SK-N-SH (cell line): Measurements from ENCODE around the gene SREBF2. TPM values are rescaled to one million over a fixed set of nuclear protein-coding genes. Genes with fewer than 3 reads are reported as not detected.

ENCODE experiments used
- CTCF ChIA-PET: fragments of 300-600, 350-600 bp; formaldehyde crosslinking; extraction: SDS; loops from one replicate; lab custom pipeline; 2021; lab: Yijun Ruan, JAX
- POLR2A ChIA-PET: fragments of 350-600 bp; sonication (Branson Sonifier 250); formaldehyde crosslinking; extraction: SDS; loops from one replicate; lab custom pipeline; 2020; ENCODE audit warnings: antibody characterized with exemption, inconsistent platforms; lab: Yijun Ruan, JAX
- DNase-seq: peaks from one replicate; pipeline ENCODE4 v3.0.0; 2012
- H2AFZ ChIP-seq: fragments of 200-600 bp; sonication (generic); 2 replicates; pipeline ENCODE4 v1.8.1; 2016; ENCODE audit warnings: antibody characterized with exemption, mild to moderate bottlenecking, low read depth
- H3F3A ChIP-seq: fragments of 200-600 bp; sonication (generic); replicated peaks from 2 replicates; pipeline ENCODE3; 2016; ENCODE audit warnings: antibody characterized with exemption, mild to moderate bottlenecking; ENCODE audit not compliant: insufficient read depth
- H3K27ac ChIP-seq, 2 experiments: fragments of 200-500 bp in 1 of 2; fragments of 200-600 bp in 1 of 2; sonication (Bioruptor generic) in 1 of 2; sonication (generic), shearing (Covaris generic) in 1 of 2; 2 replicates each; pipeline versions ENCODE4 v1.5.1 to v1.6.1; 2014 to 2016; ENCODE audit warnings: low read depth in 2 of 2, inconsistent platforms in 1 of 2, low read length in 1 of 2, mild to moderate bottlenecking in 1 of 2, mixed read lengths in 1 of 2
- H3K27me3 ChIP-seq: fragments of 200-600 bp; sonication (generic), shearing (Covaris generic); 2 replicates; pipeline ENCODE4 v1.6.1; 2016; ENCODE audit warnings: mixed run types; ENCODE audit not compliant: insufficient read depth
- H3K36me3 ChIP-seq, 2 experiments: fragments of 200-500 bp in 1 of 2; fragments of 200-600 bp in 1 of 2; sonication (Bioruptor generic) in 1 of 2; sonication (generic) in 1 of 2; replicated peaks in 1 of 2; 2 replicates each; pipeline versions ENCODE3 to v1.5.1; 2014 to 2016; ENCODE audit warnings: low read length in 1 of 2, mild to moderate bottlenecking in 1 of 2; ENCODE audit not compliant: insufficient read depth in 2 of 2, control insufficient read depth in 1 of 2
- H3K4me1 ChIP-seq, 2 experiments: fragments of 200-500 bp in 1 of 2; fragments of 200-600 bp in 1 of 2; sonication (Bioruptor generic) in 1 of 2; sonication (generic), shearing (Covaris generic) in 1 of 2; 2 replicates each; pipeline versions ENCODE4 v1.5.1 to v1.6.1; 2014 to 2016; ENCODE audit warnings: low read depth in 1 of 2, low read length in 1 of 2, mixed run types in 1 of 2; ENCODE audit not compliant: insufficient read depth in 2 of 2, control insufficient read depth in 1 of 2
- H3K4me2 ChIP-seq: fragments of 200-600 bp; sonication (generic), shearing (Covaris generic); 2 replicates; pipeline ENCODE4 v1.6.1; 2017; ENCODE audit warnings: mixed run types
- H3K4me3 ChIP-seq, 2 experiments: fragments of 200-500 bp in 1 of 2; fragments of 200-600 bp in 1 of 2; sonication (Bioruptor generic) in 1 of 2; sonication (generic), shearing (Covaris generic) in 1 of 2; 2 replicates each; pipeline versions ENCODE4 v1.5.1 to v1.8.1; 2014 to 2016; ENCODE audit warnings: low read depth in 2 of 2, inconsistent platforms in 1 of 2, low read length in 1 of 2, mild to moderate bottlenecking in 1 of 2, mixed read lengths in 1 of 2, moderate library complexity in 1 of 2
- H3K79me2 ChIP-seq: fragments of 200-600 bp; sonication (generic); 2 replicates; pipeline ENCODE4 v1.8.1; 2017; ENCODE audit warnings: mild to moderate bottlenecking; ENCODE audit not compliant: insufficient read depth
- H3K9ac ChIP-seq: fragments of 200-600 bp; sonication (generic); 2 replicates; pipeline ENCODE4 v1.6.1; 2017; ENCODE audit warnings: mixed run types
- H3K9me2 ChIP-seq: fragments of 200-600 bp; sonication (generic); 2 replicates; pipeline ENCODE4 v1.6.1; 2017; ENCODE audit warnings: mixed run types
- H3K9me3 ChIP-seq: fragments of 200-600 bp; sonication (generic); 2 replicates; pipeline ENCODE4 v1.6.1; 2017; ENCODE audit warnings: mixed run types, mild to moderate bottlenecking, moderate library complexity
- H4K20me1 ChIP-seq: fragments of 200-600 bp; sonication (generic); 2 replicates; pipeline ENCODE4 v1.6.1; 2017; ENCODE audit warnings: mild to moderate bottlenecking, mixed run types; ENCODE audit not compliant: insufficient read depth
- EZH2phosphoT487 ChIP-seq: fragments of 200-600 bp; sonication (generic); IDR thresholded peaks from 2 replicates; pipeline ENCODE4 v1.6.1; 2017; ENCODE audit warnings: low read depth, mixed run types, mild to moderate bottlenecking, antibody characterized with exemption, moderate library complexity, borderline replicate concordance
- FOXM1 ChIP-seq: IDR thresholded peaks from 2 replicates; pipeline ENCODE4 v1.4.0; 2012; ENCODE audit warnings: low read depth, mild to moderate bottlenecking
- GABPA ChIP-seq: IDR thresholded peaks from 2 replicates; pipeline ENCODE4 v1.4.0; 2012; ENCODE audit warnings: low read depth, mild to moderate bottlenecking
- JUND ChIP-seq: IDR thresholded peaks from 2 replicates; pipeline ENCODE4 v1.4.0; 2012
- MEF2A ChIP-seq: IDR thresholded peaks from 2 replicates; pipeline ENCODE4 v1.4.0; 2012; ENCODE audit warnings: low read depth, borderline replicate concordance
- RAD21 ChIP-seq: IDR thresholded peaks from 2 replicates; pipeline ENCODE4 v1.6.1; 2012; ENCODE audit warnings: mild to moderate bottlenecking, low read length
- RXRA ChIP-seq: IDR thresholded peaks from 2 replicates; pipeline ENCODE4 v1.4.0; 2012; ENCODE audit warnings: low read depth, mild to moderate bottlenecking, borderline replicate concordance
- TEAD4 ChIP-seq: IDR thresholded peaks from 2 replicates; pipeline ENCODE4 v1.4.0; 2012; ENCODE audit warnings: mild to moderate bottlenecking, borderline replicate concordance; ENCODE audit not compliant: insufficient read depth
- WGBS: methylation state at CpG from one replicate; pipeline ENCODE4 v1.1.6; 2017; ENCODE audit warnings: low lambda C conversion rate; 5-methylcytosine and 5-hydroxymethylcytosine counted together
- polyA plus RNA-seq, 3 experiments: library from polyadenylated mRNA; depleted of rRNA; stranded (reverse); fragments of >200 nt; gene quantifications; 2 replicates each; pipeline ENCODE4 v1.2.3, GENCODE V29; 2012
- TF ChIP-seq, protein P1 (sequence below): IDR thresholded peaks from 2 replicates; pipeline ENCODE4 v1.4.0; 2012; ENCODE audit warnings: low read depth, borderline replicate concordance
- TF ChIP-seq, protein P2 (sequence below): IDR thresholded peaks from 2 replicates; pipeline ENCODE4 v1.4.0; 2012; ENCODE audit warnings: low read depth
- TF ChIP-seq, protein P3 (sequence below): fragments of 200-600 bp; sonication (generic); IDR thresholded peaks from 2 replicates; pipeline ENCODE4 v1.6.1; 2017; ENCODE audit warnings: antibody characterized with exemption, mild to moderate bottlenecking, moderate library complexity

SREBF2 gene
- polyA plus RNA-seq, 1 of the 3 experiments (the other 2 are of a cell fraction), result 7.5 TPM

DNA sequence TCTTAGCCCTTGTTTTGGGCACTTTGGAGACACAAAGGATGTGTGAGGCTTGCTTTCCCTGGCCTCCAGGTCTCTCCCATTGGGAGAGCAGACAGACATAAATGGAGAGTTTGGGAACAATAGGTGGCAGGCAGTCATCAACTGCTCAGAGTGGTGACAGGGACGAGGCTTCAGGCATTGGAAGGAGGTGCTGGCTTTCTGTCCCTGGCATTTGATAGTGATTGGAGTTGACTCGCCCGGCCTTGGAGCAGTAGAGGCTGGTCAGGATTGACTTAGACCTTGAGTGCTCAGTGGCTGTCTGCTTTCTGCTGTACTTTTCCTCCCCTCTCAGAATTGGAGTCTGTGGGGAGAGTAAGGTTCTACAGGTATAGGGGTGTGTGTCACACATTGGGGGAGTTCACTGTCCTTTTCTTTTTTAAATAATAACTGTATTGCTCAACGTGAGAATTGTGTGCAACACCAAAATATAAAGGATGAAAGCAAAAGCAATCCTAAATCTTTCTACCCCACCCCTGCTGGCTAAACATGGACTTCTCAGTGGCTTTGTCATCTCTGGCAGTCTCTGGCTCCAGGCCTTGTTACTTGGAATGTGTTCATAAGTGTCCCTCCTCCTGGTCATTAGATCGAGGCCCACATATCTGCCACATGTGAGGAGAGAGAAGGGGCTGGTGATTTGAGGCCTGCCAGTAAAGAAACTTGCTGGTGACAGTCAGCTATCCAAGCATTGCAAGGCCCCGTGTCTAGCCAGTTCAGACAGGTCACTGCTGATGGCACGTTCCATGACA, 60.9 kb downstream of the SREBF2 start:
- H3K4me1 ChIP-seq, result no peaks in the 10 kb centered on the region
- TF ChIP-seq, protein P1, sequence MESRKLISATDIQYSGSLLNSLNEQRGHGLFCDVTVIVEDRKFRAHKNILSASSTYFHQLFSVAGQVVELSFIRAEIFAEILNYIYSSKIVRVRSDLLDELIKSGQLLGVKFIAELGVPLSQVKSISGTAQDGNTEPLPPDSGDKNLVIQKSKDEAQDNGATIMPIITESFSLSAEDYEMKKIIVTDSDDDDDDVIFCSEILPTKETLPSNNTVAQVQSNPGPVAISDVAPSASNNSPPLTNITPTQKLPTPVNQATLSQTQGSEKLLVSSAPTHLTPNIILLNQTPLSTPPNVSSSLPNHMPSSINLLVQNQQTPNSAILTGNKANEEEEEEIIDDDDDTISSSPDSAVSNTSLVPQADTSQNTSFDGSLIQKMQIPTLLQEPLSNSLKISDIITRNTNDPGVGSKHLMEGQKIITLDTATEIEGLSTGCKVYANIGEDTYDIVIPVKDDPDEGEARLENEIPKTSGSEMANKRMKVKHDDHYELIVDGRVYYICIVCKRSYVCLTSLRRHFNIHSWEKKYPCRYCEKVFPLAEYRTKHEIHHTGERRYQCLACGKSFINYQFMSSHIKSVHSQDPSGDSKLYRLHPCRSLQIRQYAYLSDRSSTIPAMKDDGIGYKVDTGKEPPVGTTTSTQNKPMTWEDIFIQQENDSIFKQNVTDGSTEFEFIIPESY, result no peak
- TF ChIP-seq EZH2phosphoT487, result no peak
- TF ChIP-seq GABPA, result no peak
- no peak for TF ChIP-seq JUND
- TF ChIP-seq RAD21, result no peak
- TF ChIP-seq FOXM1, result no peak
- TF ChIP-seq, protein P2, sequence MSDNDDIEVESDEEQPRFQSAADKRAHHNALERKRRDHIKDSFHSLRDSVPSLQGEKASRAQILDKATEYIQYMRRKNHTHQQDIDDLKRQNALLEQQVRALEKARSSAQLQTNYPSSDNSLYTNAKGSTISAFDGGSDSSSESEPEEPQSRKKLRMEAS, result no peak
- no peak for TF ChIP-seq MEF2A
- no peaks in the 10 kb centered on the region for H4K20me1 ChIP-seq
- H3K27ac ChIP-seq, result no peak overlapping the region
- 100% methylated on average over 3 of the region's 7 CpGs for WGBS
- H3K36me3 ChIP-seq, result peaks cover 0 to 3% of the 10 kb centered on the region in 2 experiments
- no peaks in the 10 kb centered on the region for H3K79me2 ChIP-seq
- H2AFZ ChIP-seq, result no peak overlapping the region
- no peak for DNase-seq
- H3K4me3 ChIP-seq, result no peak overlapping the region
- H3F3A ChIP-seq, result no peaks in the 10 kb centered on the region
- ChIA-PET POLR2A (interaction anchor here (0.6 kb wide), 1 partner anchor 823 kb away, joined by 4 read pairs; no protein-coding TSS in a partner anchor), CTCF (interaction anchor here (1.0 kb wide), 1 partner anchor 10 kb away, joined by 3 read pairs; no protein-coding TSS in a partner anchor)
- no peaks in the 10 kb centered on the region for H3K27me3 ChIP-seq
- H3K4me2 ChIP-seq, result no peak overlapping the region
- no peaks in the 10 kb centered on the region for H3K9me3 ChIP-seq
- no peak overlapping the region for H3K9ac ChIP-seq
- no peaks in the 10 kb centered on the region for H3K9me2 ChIP-seq

DNA sequence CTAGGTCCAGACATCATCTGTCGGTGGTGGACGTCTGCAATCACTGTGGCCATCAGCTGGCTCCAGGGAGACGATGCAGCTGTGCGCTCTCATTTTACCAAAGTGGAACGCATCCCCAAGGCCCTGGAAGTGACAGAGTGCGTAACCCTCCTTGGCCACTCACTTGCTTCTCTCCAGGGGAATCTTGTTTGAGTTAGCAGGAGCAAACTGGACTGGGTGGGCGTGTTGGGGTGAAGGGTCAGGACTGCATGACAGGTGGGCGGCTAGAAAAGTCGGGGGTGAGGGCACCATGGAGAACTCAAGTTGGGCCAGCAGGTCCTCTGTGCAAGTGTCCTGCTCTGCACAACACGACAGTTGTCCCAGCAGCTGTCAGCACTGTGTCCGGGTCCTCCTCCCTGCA, 65.7 kb downstream of the SREBF2 start:
- Histone ChIP-seq H3K27me3 (no peaks in the 10 kb centered on the region), H3K9ac (no peak overlapping the region), H3K79me2 (no peaks in the 10 kb centered on the region), H3F3A (no peaks in the 10 kb centered on the region), H3K36me3 (peaks cover 0 to 6% of the 10 kb centered on the region in 2 experiments), H3K9me2 (no peaks in the 10 kb centered on the region), H3K4me3 (no peak overlapping the region), H3K27ac (no peak overlapping the region), H3K4me1 (no peaks in the 10 kb centered on the region), H4K20me1 (no peaks in the 10 kb centered on the region), H3K4me2 (no peak overlapping the region), H2AFZ (no peak overlapping the region), H3K9me3 (no peaks in the 10 kb centered on the region)
- DNase-seq, result no peak
- 92% methylated on average over 5 of the region's 11 CpGs for WGBS
- CTCF ChIA-PET, result no interaction called here
- POLR2A ChIA-PET, result no interaction called here
- TF ChIP-seq, protein P3, sequence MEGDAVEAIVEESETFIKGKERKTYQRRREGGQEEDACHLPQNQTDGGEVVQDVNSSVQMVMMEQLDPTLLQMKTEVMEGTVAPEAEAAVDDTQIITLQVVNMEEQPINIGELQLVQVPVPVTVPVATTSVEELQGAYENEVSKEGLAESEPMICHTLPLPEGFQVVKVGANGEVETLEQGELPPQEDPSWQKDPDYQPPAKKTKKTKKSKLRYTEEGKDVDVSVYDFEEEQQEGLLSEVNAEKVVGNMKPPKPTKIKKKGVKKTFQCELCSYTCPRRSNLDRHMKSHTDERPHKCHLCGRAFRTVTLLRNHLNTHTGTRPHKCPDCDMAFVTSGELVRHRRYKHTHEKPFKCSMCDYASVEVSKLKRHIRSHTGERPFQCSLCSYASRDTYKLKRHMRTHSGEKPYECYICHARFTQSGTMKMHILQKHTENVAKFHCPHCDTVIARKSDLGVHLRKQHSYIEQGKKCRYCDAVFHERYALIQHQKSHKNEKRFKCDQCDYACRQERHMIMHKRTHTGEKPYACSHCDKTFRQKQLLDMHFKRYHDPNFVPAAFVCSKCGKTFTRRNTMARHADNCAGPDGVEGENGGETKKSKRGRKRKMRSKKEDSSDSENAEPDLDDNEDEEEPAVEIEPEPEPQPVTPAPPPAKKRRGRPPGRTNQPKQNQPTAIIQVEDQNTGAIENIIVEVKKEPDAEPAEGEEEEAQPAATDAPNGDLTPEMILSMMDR, result no peak
- TF ChIP-seq FOXM1, result no peak
- no peak for TF ChIP-seq TEAD4
- TF ChIP-seq RXRA, result no peak
- TF ChIP-seq, protein P1, result no peak
- no peak for TF ChIP-seq RAD21
